GM12801 (cell line): ENCODE data around the gene GPR161.

Source experiments
- TF ChIP-seq, protein P1 (sequence below): IDR thresholded peaks from one replicate; pipeline ENCODE4 v1.5.1; 2011; ENCODE audit warnings: control low read depth; ENCODE audit not compliant: insufficient read length; ENCODE audit errors: extremely low read depth

The GPR161 gene

DNA sequence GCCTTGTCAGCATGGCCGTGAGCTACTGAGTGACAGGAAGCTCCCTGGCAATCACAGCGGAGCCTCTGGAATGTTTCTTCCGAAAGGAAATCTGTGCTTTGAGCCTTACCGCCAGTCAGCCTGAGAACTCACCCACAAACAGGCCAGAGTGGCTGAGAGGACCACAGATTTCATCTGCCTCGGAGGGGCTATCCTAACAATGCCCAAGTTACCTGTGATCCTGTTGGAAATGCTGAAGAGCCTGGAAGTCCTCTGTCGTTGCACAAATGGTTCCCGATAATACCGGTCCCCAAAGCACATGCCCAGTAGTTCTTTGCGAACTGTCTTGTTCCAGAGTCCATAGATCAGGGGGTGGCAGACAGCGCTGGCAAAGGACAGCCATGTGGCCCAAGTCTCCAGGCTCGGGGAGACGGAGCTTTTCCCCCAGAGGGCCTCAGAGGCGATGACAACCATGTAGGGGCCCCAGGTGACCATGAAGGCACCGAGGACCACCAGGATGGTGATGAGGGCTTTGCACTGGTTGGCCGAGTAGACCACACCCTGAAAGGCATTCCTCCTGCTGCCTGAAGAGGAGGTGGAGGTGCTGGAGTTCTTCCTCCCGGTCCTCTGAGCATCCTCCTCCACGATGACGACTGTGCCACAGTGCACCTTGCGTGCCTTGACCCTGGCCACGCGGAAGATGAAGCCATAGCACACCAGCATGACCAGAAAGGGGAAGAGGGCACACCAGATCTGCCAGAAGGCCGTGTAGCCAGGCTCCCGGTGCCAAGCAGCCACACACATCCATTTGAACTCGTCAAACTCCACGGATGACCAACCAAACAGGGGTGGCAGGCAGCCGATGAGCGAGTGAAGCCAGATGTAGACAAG, 40.2 kb downstream of the GPR161 start:
- TF ChIP-seq, protein P1, sequence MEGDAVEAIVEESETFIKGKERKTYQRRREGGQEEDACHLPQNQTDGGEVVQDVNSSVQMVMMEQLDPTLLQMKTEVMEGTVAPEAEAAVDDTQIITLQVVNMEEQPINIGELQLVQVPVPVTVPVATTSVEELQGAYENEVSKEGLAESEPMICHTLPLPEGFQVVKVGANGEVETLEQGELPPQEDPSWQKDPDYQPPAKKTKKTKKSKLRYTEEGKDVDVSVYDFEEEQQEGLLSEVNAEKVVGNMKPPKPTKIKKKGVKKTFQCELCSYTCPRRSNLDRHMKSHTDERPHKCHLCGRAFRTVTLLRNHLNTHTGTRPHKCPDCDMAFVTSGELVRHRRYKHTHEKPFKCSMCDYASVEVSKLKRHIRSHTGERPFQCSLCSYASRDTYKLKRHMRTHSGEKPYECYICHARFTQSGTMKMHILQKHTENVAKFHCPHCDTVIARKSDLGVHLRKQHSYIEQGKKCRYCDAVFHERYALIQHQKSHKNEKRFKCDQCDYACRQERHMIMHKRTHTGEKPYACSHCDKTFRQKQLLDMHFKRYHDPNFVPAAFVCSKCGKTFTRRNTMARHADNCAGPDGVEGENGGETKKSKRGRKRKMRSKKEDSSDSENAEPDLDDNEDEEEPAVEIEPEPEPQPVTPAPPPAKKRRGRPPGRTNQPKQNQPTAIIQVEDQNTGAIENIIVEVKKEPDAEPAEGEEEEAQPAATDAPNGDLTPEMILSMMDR: no peak

DNA sequence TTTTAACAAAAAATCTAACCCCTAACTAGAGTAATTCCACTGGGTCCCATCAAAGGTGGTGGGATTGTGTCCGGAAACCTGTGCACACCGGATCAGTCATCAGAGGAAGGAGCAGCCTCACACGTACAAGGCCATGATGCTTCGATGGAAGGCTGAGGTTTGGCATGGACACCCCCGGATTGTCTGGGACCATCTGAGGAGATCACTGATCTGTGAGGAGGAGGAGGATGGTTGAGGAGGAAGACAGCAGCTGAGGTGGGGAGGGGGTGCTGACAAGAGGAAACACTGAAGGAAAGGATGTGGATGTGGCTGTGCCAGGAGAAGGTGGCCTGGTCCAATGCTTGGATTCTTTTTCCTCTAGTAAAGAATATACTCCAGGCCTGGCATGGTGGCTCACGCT, 41.3 kb downstream of the GPR161 start:
- TF ChIP-seq, protein P1: no peak

- TF ChIP-seq, protein P1: no peak
Measured at GRCh38 chr1:168093616-168094015, 43.1 kb downstream of the GPR161 start.

DNA sequence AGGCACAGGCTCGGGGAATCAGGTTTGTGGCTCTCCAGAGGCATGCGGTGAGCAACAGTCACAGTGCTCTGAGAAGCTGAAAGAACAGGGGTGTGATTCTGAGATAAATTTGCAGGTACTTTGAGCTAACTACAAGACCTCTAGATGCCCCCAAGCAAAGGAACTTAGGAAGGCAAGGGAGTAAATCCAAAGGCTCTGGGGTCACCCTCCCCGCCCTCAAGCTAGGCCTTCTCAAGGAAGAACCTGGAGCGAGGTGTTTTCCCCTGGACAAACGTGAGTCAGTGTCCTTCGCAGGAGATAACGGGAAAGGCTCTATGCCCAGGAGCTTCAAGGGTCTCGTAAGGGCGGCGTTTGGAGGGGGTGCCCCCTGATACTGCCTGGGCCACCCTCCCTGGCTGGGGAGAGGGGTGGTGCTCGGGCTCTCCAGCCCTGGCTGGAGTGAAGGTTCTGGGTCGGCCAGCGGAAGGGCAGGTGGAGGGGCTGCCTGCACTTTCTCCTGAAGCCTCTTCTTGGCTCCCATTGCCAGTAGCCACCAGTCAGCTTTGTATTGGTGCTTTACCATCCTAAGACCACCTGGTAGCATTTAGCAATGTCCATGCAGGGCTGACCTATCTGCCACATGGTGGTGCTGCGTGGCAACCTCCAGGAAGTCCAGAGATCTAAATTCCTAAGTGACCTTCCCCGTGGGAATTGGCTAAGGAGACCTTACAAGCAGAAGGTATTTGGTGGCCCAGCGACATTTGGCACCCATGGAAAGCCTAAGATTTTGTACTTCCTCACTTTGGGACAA, 44.0 kb downstream of the GPR161 start:
- TF ChIP-seq, protein P1: no peak

DNA sequence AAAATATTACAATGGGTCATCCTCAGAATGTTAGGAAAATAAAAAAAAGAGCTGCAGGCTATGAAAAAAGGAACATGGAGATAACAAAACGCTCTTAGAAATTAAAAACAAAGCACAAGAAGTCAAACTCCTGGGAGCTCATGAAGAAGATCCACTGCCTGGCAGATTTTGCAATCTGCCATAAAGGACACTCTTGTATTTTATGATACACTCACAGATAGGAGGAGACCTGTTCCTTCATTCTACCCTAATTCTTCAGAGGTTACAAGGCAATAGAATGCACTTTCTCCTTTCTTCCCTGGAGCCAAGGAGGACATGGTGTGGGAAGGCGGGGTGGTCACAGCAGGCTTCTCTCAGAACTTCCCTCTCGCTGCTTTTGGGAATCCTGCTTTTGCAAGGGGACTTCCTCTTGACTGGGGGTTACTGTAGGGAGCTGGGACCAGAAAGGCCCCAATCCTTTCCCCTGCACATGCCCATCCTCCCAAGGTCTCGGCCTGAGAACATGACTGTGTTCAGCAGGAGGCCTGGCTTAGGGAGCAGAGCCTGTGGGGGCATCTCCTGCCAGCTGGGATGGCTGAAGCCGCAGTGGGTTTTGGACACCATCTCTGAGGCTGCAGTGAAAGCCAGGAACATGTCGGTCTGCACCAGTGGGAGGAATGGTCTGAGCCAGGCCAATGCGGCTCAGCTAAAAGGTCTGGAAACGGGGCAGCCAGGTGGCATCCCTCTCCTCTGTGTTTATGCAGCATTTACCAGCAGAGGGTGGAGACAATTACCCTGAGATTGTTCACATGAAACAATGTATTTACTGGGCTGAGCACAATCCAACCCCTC, 44.8 kb downstream of the GPR161 start:
- TF ChIP-seq, protein P1: no peak

- TF ChIP-seq, protein P1: no peak
Measured at GRCh38 chr1:168091063-168091462, 45.7 kb downstream of the GPR161 start.

DNA sequence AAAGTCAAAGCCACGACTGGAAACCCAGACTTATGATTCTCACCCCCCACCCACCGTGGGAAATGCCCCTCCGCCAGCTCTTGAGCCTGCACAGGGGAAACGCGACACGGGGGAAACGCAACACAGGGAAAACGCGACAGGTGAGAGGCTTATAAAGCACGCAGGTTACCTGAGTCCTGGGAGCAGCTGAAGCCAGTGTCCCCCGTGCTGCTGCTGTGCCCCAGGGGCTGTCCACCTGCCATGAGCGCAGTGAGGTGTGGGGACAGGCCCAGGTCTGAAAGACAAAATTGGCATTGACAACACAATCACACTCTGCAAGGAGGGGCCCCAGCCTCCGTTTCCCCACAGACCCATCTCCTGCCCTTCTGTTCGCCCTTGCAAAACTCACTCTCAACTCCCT, 46.3 kb downstream of the GPR161 start:
- TF ChIP-seq, protein P1: no peak
